ENCODE data around the gene BLTP3A.

GRCh38 chr6:34771727-34772126 is 20.2 kb upstream of the BLTP3A start:
- TF ChIP-seq CTCF (IDR thresholded peaks at IDR 0.05; ENCODE audit: insufficient read depth, low read length) (no peak), GABPA (IDR thresholded peaks at IDR 0.05; ENCODE audit: low read depth) (no peak), POLR2AphosphoS5 (IDR thresholded peaks at IDR 0.05; ENCODE audit: low read depth) (no peak), REST (IDR thresholded peaks at IDR 0.05; ENCODE audit: insufficient replicate concordance, low read depth) (no peak), SPI1 (IDR thresholded peaks at IDR 0.05; ENCODE audit: borderline replicate concordance, low read depth) (no peak)

Measured in HL-60 (cell line).